Posterior cingulate gyrus (tissue), 11 donors: Measurements from ENCODE around the gene ME3.
"Not testable (repeated sequence)": the region's sequence is repeated elsewhere in the genome, so short reads cannot be mapped to it uniquely, and the experiment has no call there.

Source experiments
- DNase-seq, 10 donors: peaks; one replicate each; pipeline versions ENCODE4 v3.0.0 to v3.0.0-alpha.2; 2020 to 2021; ENCODE audit warnings: mixed read lengths in 3 of 10
- intact Hi-C: fragments of 100-400 bp; cut with DNase I; formaldehyde crosslinking; loops from one replicate; pipeline ENCODE4 v1.15.1; 2023

The ME3 gene

GRCh38 chr11:86523738-86524619, 148.4 kb downstream of the ME3 start:
- intact Hi-C loops: no loop called here
- no peak for DNase-seq

- DNase-seq, intact Hi-C loops: not testable (repeated sequence)
Observed at GRCh38 chr11:86522512-86522911, 149.9 kb downstream of the ME3 start.

- intact Hi-C loops: no loop called here
- no peak for DNase-seq
Observed at GRCh38 chr11:86519064-86519911, 153.1 kb downstream of the ME3 start.

GRCh38 chr11:86518211-86518610, 154.2 kb downstream of the ME3 start:
- no peak for DNase-seq
- intact Hi-C loops: no loop called here

- intact Hi-C loops: no loop called here
- DNase-seq: no peak
Observed at GRCh38 chr11:86517557-86517956, 154.9 kb downstream of the ME3 start.

- intact Hi-C loops: no loop called here
- DNase-seq: peak in 3 of 10 donors; percentile 10 to 70 (median 10)
Observed at GRCh38 chr11:86515297-86516094, 156.9 kb downstream of the ME3 start.

GRCh38 chr11:86514453-86514852, 158.0 kb downstream of the ME3 start:
- intact Hi-C loops: no loop called here
- DNase-seq: no peak

- DNase-seq: no peak
- intact Hi-C loops: no loop called here
Observed at GRCh38 chr11:86513746-86514373, 158.6 kb downstream of the ME3 start.

- intact Hi-C loops: no loop called here
- DNase-seq: no peak
Observed at GRCh38 chr11:86513138-86513537, 159.3 kb downstream of the ME3 start.

GRCh38 chr11:86511086-86511551, 161.3 kb downstream of the ME3 start:
- DNase-seq: no peak

GRCh38 chr11:86510674-86511073, 161.7 kb downstream of the ME3 start:
- intact Hi-C loops: no loop called here
- no peak for DNase-seq

More at GRCh38 chr11:86511086-86511551, 161.3 kb downstream of the ME3 start:
- intact Hi-C loops: no loop called here

- DNase-seq: no peak
- intact Hi-C loops: no loop called here
Observed at GRCh38 chr11:86510097-86510496, 162.3 kb downstream of the ME3 start.

GRCh38 chr11:86509588-86509974, 162.8 kb downstream of the ME3 start:
- no peak for DNase-seq
- intact Hi-C loops: no loop called here

- intact Hi-C loops: no loop called here
- no peak for DNase-seq
Observed at GRCh38 chr11:86508604-86509587, 163.5 kb downstream of the ME3 start.

GRCh38 chr11:86507249-86507845, 165.1 kb downstream of the ME3 start:
- no peak for DNase-seq
- intact Hi-C loops: no loop called here

- intact Hi-C loops: no loop called here
- no peak for DNase-seq
Observed at GRCh38 chr11:86506235-86506634, 166.2 kb downstream of the ME3 start.

GRCh38 chr11:86503131-86503530, 169.3 kb downstream of the ME3 start:
- no peak for DNase-seq
- intact Hi-C loops: no loop called here

- DNase-seq: no peak
- intact Hi-C loops: no loop called here
Observed at GRCh38 chr11:86502137-86502642, 170.2 kb downstream of the ME3 start.
